ELF-1 (cell line): ENCODE data around the gene SUPT5H.
A peak's percentile ranks its signal among the peaks of the same experiment; 100 is the strongest.
"Not testable (repeated sequence)": the region's sequence is repeated elsewhere in the genome, so short reads cannot be mapped to it uniquely, and the experiment has no call there.

ENCODE experiments used
- DNase-seq: peaks from one replicate; pipeline ENCODE4 v3.0.0-alpha.2; 2016; ENCODE audit warnings: low read depth, low spot score

Gene SUPT5H

DNA sequence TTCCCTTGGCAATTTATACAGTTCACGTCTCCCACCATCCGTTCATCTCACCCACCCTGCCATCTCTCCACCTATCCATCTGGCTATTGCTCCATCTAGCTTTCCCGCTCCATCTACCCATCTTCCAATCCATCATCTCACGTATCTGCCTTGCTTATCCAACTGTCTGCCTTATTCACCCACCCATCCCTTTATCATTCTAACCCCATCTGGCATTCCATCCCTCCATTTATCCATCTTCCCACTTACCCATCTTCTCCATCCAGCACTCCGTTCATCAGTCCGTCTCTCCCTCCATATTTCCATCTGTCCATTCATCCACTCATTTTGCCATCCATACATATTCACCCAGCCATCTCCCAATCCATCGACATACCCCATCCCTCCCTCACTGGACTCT lies 19.6 kb upstream of the SUPT5H start:
- DNase-seq = no peak

DNA sequence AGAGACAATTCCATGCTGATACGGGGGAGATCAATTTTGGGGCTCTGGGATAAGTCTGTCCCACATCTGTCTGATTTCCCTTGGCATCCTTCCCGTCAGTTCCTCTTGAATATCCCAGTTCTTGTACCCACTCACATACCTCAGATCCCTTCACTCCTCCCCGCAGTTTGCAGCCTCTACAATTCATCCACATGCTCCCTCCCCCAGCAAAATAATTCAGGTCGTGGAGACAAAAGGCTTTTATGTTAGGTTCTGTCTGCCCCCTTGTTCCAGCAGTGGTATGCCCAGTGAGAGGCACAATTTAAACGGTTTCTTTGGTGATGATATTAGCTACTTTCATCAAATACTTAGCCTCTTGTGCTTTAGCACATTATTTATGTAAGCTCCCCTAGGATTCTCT lies 19.2 kb upstream of the SUPT5H start:
- no peak for DNase-seq

DNA sequence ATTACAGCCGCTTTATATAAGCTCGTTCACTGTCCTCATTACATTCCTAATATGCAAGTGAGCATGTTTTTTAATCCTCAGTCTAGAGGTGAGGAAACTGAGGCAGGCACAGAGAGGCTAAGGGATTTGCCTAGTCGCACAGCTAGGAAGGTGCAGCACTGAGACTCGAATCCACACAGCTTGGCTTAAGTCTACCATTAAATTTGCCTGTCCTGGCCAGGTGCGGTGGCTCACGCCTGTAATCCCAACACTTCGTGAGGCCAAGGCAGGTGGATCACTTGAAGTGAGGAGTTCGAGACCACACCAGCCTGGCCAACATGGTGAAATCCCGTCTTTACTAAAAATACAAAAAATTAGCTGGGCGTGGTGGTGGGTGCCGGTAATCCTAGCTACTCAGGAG lies 17.7 kb upstream of the SUPT5H start:
- no peak for DNase-seq

DNA sequence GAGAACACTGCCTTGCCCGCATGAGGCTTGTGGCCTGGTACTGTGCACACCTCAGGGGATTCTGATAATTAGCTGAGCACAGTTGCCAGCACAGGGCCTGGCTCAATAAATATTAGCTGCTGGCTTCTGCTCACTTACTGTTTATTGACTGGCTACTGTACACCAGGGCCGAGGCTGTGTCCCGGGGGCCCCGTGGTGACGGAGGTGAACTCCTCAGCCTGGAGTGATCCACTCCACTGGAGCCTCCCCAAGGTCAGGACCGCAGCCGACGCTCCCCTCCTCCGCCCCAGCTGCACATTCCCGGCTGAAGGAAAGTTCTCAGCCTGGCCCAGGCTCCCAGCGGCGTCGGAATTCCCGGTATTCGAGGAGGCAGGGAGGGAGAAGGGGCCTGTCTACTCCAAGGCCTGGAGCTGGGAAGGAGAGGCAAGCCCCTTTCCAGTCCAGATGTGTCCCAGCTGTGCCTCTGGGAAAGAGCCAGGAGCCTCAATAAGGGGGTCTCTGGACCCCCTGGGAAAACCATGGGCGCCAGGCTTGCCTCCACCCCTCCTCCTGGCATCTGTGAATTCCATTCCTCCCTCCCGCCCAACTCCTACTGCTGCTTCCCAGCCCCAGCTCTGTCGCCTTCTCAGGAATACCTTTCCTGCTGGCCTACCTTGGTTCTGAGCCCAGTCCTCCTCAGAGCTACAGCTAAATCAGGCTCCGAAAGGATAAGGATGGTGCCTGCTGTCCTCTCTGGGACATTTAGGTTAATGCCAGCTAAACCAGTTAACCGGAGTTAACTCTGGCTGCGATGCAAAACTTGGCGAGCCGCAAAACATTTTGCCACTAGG lies 16.9 kb upstream of the SUPT5H start:
- DNase-seq = peak; percentile 94

DNA sequence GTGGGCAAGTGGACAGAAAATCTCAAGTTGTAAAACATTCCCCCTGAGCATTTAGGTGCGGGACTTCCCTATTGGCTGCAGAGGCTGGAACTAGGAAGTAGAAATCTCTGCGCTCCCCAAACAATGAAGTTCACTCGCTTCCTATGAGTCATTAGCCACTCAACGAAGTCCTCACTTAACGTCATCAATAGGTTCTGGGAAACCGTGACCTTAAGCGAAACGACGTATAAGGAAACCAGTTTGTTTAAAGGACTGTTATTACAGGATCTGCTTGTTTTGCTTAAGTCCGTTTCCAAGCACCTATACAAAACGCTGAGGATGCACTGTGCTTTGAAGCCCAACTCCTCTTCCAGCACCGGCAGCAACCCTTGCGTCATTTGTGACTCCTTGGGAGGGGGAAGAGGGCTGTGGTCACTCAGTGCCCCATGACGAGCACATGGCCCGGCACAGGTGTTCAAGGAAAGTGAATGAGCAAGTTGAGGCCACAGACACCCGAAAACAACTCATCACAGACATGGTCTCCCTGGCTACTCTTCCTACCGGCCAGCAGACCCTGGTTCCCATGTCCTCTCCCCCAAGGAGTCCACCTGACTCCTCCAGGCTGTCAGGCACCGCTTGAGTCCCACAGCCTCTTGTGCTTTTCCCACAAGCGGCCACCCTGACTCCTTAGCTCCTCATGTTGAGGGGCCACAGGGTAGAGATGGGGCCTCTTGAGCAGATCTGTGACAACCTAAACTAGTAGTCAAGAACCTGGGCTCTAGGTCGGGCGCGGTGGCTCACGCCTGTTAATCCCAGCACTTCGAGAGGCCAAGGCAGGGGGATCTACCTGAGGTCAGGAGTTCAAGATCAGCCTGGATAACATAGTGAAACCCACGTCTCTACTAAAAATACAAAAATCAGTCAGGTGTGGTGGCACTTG lies 14.4 kb upstream of the SUPT5H start:
- peak; percentile 82 for DNase-seq

DNA sequence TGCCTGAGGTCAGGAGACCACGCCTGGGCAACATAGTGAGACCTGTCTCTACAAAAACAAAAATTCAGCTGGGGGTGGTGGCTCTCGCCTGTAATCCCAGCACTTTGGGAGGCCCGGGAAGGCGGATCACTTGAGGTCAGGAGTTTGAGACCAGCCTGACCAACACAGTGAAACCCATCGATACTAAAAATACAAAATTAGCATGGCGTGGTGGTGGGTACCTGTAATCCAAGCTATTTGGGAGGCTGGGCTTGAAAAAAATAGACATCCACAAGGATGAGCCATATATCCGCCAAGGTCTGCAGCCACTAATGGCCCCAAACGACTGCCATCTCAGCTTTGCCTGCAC lies 12.7 kb upstream of the SUPT5H start:
- no peak for DNase-seq

DNA sequence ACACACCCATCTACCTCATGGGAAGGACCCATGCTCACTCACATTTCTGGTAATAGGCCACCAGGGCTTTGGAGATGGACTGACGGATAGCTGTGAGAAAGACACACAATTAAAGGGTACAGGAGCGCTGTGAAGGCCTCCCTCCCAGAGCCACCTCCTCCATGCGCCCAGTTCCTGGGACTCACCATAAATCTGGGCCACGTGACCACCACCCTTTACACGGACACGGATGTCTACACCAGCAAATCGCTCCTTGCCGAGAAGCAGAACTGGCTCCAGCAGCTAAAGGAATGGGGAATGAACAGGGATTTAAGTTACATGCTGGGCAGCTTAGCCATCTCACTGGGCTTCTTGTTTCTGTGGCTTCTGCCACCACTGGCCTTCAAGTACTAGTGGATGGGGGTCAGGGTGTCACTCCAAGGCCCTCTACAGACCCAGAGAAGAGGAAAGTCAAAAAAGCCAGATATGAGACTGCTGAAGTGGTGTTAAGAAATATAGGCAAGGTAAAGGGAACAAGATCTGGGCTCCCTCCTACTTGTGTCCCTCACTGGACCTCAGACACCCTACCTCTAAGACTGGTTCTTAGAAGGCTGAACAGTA lies 11.8 kb upstream of the SUPT5H start:
- DNase-seq = no peak

DNA sequence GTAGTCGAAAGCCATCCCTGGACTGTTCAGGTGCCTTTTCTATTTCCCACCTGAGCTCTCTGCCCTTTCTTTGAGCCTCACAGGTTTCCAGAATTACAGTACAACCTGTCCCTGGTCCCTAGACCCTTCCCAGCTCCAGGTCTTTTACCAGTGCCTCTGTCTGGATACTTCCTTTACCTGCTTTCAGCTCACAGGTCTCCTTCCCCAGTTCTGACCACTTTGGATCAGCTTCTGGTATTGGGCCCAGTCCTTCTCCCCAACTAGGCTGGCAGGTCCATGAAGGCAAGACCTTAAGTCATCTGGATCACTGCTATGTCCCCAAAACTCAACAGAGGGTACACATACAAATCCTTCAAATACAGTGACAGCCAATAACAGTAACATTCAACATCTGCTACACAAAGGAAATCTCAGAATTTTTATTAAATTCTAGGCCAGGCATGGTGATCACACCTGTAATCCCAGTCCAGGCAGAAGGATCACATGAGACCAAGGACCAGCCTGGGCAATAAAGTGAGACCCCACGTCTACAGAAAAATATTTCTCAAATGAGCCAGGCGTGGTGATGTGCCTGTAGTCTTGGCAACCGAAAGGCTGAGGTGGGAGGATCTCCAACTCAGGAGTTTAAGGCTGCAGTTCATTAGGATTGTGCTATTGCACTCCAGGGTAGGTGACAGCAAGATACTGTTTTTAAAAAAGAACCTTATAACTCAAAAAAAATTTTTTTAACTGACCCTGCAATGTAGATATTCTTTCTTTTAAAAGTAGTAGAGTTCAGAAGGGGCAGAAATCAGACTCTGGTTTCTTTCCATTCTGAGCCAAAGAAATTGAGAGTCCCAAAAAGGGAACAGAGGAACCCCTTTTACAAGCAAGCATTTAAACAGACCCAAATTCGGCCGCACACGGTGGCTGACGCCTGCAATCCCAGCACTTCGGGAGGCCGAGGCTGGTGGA lies 11.0 kb upstream of the SUPT5H start:
- no peak for DNase-seq

DNA sequence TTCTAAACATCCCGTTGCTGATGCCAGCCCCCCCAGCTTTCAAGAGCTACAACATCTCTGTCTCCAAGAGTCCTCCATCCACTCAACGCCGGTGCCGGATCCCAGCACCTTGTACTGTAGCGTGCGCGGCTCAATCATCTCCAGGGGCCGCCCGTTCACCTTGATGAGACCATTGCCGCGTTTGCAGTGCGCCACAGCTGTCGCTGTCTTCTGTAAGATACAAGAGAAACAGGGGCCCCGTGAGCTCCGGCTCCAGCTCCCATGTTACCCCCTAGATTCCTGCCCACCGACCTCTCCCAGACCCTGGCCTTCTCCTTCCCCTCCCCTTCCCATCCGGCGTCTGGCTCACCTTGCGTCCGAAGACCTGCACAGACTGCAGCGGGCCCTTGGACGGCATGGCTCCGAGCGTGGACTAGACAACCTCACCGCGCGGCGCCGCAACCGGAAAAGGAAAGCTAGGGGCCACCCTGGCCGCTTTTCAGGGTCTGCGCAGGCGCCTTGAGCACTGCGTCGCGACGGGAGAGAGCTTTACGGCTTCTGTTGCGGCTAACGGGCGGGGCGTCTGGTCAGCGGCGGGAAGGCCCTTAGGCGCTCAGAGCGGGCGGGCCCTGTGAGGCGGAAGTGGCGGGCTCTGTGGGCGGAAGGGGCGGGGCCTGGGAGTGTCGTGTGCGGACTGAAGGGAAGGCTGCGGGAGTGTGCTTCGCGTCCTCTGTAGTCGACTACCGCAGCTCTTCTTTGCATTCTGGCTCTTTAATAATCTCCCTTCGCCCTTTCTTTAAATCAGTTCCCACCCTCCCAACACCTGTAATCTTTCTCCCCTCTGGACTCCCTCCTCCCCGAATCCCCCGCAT lies 9.7 kb upstream of the SUPT5H start, which contains the start of gene RPS16:
RPS16 (minus strand) TSS at position 451 of the 851 bp plus-strand sequence; CDS start at position 397, 54 bp downstream.
- DNase-seq = peak; percentile 99

DNA sequence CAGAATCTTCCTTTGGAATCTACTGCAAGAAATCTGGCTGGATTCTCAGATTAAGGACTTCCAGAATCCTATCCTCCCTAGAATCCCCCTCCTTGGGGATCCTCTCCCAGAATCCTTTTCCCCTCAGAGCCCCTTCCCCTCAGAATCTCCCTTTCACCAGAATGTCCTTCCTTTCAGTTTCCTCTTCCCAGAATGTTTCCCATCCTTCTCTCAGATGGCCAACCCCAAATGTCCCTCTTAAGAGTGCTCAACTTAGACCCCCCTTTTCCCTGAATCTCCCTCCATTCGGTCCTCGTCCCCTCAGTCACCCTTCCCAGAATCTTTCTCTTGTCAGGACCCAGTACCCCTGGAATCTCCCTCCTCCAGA lies 9.0 kb upstream of the SUPT5H start:
- DNase-seq = no peak

DNA sequence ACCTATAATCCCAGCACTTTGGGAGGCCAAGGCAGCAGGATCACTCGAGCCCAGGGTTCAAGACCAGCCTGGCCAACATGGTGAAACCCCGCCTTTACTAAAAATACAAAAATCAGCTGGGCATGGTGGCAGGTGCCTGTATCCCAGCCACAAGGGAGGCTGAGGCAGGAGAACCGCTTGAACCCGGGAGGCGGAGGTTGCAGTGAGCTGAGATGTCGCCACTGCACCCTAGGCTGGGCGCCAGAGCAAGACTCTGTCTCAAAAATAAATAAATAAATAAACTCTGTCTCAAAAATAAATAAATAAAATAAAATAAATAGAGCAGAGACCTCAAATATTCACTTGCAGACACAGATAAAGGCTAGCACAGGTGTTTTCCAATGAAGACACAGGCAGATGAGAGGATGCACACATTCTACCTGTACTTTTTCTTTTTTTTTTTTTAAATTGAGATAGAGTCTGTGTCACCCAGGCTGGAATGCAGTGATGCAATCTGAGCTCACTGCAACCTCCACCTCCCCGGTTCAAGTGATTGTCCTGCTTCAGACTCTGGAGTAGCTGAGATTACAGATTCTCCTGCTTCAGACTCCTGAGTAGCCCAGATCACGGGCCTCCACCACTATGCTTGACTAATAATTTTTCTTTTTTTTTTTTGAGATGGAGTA lies 7.0 kb upstream of the SUPT5H start:
- peak; percentile 24 for DNase-seq

DNA sequence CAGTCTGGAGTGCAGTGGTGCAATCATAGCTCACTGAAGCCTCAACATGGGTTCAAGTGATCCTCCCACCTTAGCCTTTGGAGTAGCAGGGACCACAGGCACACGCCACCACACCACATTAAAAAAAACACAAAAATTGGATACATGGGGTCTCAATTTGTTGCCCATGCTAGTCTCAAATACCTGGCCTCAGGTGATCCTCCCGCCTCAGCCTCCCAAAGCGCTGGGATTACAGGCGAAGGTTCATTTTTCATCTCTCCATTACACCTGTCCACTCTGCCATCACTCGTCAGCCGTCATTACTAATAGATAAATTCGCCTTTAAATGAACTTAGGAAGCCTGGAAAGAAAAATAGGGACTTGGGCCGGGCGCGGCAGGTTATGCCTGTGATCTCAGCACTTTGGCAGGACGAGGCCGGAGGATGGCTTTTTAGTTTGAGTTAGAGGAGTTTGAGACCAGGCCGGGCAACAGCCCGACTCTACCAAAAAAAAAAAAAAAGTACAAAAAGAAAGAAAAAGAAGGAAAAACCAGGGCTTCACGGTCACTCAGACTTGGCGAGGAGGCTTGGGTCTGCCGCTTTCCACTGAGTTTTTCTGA lies 685 bp upstream of the SUPT5H start:
- DNase-seq = no peak

DNA sequence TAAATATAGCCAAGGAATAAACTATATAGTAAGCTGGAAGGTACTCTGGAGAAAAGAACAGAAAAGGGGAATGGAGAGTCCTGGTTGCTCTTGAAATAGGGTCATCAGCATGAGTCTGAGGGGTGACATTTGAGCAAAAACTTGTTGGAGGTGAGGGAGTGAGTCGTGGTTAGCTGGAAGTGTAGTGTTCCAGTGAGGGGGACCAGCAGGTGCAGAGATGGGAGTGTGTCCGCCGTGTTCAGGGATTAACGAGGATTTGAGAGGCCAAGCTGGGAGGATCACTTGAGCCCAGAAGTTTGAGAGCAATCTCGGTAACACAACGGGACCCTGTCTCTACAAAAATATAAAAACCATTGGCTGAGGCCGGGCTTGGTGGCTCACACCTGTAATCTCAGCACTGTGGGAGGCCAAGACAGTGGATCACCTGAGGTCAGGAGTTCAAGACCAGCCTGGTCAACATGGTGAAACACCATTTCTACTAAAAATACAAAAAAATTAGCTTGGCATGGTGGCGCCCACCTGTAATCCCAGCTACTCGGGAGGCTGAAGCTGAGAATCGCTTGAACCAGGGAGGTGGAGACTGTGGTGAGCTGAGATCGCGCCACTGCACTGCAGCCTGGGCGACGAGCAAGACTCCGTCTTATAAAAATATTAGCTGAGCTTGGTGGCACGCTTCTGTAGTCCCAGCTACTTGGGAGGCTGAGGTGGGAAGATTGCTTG lies 1.1 kb downstream of the SUPT5H start:
- no peak for DNase-seq

DNA sequence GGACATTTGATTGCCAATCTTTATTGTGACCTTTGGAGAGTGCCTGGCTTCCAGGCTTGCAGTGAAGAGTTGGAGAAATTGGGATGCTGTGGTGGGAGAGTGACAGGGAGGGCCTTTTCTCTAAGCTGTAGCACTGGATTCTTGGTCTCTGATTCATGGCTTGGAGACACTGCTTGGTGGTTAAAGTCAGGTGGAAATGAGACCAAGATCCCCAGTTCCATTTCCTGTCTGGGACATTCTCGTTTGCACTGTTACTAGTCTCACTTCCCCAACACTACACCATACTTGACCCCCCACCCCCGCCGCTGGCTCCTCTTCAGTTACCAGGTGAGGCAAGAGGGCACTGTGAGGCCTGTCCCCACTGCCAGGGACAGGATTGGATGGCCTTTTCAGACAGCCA lies 2.9 kb downstream of the SUPT5H start:
- no peak for DNase-seq

DNA sequence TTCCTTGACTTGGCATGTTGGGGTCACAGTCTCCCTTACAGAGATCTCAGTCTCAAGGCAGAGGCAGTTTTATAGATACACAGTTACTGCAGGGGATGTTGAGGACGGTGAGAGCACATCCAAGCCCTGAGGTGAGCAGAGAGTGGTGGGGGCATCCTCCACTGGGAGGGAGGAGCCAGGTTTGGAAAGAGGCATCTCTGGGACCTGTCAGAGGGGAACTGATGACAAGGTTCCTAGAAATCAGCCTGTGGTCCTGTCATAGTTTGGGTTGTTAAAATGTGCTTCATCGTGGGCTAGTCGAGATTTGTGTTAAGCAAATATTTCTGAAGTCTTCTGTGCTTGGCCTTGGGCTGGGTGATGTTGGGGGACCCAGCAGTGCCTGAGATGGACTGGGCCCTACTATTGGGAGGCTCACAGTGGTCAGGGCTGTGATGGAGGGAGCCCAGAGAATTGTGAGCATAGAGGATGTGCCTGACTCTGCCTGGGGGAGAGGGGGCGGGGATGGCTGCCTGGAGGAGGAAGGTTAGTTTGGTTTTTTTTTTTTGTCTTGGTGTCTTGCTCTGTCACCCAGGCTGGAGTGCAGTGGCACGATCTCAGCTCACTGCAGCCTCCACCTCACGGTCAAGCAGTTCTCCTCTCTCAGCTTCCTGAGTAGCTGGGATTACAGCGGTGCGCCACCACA lies 3.9 kb downstream of the SUPT5H start:
- no peak for DNase-seq

DNA sequence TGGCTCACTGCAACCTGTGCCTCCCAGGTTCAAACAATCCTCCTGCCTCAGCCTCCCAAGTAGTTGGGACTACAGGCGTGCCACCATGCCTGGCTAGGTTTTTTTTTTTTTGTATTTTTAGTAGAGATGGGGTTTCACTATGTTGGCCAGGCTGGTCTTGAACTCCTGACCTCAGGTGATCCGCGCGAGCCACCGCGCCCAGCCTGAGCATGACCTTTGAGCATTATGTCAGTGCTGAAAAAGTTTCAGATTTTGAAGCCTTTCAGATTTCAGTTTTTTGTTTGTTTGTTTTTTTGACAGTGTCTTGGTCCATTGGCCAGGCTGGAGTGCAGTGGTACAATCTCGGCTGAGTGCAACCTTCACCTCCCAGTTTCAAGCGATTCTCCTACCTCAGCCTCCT lies 5.9 kb downstream of the SUPT5H start:
- DNase-seq = not testable (repeated sequence)

DNA sequence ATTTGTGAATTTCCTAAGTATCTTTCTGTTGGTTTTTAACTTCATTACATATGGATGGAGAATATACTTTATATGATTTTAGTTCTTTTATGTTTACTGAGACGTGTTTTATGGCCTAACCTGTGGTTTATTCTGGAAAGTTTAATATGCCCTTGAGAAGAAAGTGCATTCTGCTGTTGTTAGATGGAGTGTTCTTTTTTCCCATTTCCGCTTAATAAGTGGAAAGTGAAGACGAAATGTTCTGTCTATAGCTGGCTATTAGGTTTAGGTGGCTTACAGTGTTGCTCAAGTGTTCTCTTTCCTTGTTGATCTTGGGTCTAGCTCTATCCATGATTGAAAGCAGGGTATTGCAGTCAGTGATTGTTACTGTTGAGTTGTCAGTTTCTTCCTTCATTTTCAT lies 18.0 kb downstream of the SUPT5H start:
- DNase-seq = no peak
